GM11168 (cell line): ENCODE results near the gene MKI67.

Experiments used
- in situ Hi-C: fragments of 300-500 bp; cut with MboI; formaldehyde crosslinking; loops from one replicate; pipeline ENCODE4 v1.12.0; 2022; ENCODE audit warnings: low sequenced_read_pairs; ENCODE audit not compliant: unreplicated experiment

MKI67 gene

GRCh38 chr10:128086003-128086863, 40.0 kb downstream of the MKI67 start:
- in situ Hi-C loops: no loop called here

- in situ Hi-C loops: no loop called here
Observed at GRCh38 chr10:128084991-128085390, 41.2 kb downstream of the MKI67 start.

- in situ Hi-C loops: no loop called here
Observed at GRCh38 chr10:128084364-128084763, 41.9 kb downstream of the MKI67 start.

- in situ Hi-C loops: no loop called here
Observed at GRCh38 chr10:128083191-128083895, 42.9 kb downstream of the MKI67 start.

GRCh38 chr10:128081720-128082119, 44.5 kb downstream of the MKI67 start:
- in situ Hi-C loops: no loop called here

- in situ Hi-C loops: no loop called here
Observed at GRCh38 chr10:128081222-128081621, 45.0 kb downstream of the MKI67 start.

- in situ Hi-C loops: no loop called here
Observed at GRCh38 chr10:128080641-128081040, 45.6 kb downstream of the MKI67 start.

- in situ Hi-C loops: no loop called here
Observed at GRCh38 chr10:128080231-128080630, 46.0 kb downstream of the MKI67 start.

- in situ Hi-C loops: loop anchor here (10.0 kb wide), 1 partner anchor 66 kb away; no protein-coding TSS in a partner anchor
Observed at GRCh38 chr10:128078136-128078969, 47.9 kb downstream of the MKI67 start.

- in situ Hi-C loops: loop anchor here (10.0 kb wide), 1 partner anchor 67 kb away; no protein-coding TSS in a partner anchor
Observed at GRCh38 chr10:128077155-128077875, 48.9 kb downstream of the MKI67 start.

GRCh38 chr10:128074589-128074988, 51.6 kb downstream of the MKI67 start:
- in situ Hi-C loops: loop anchor here (5.0 to 10.0 kb wide), 2 partner anchors 42 to 70 kb away; no protein-coding TSS in a partner anchor

GRCh38 chr10:128073890-128074289, 52.3 kb downstream of the MKI67 start:
- in situ Hi-C loops: loop anchor here (5.0 to 10.0 kb wide), 2 partner anchors 42 to 71 kb away; no protein-coding TSS in a partner anchor

- in situ Hi-C loops: loop anchor here (5.0 to 10.0 kb wide), 2 partner anchors 41 to 72 kb away; no protein-coding TSS in a partner anchor
Observed at GRCh38 chr10:128072941-128073645, 53.1 kb downstream of the MKI67 start.

- in situ Hi-C loops: loop anchor here (5.0 to 10.0 kb wide), 2 partner anchors 40 to 73 kb away; no protein-coding TSS in a partner anchor
Observed at GRCh38 chr10:128072046-128072445, 54.2 kb downstream of the MKI67 start.

- in situ Hi-C loops: loop anchor here (5.0 to 10.0 kb wide), 2 partner anchors 39 to 73 kb away; no protein-coding TSS in a partner anchor
Observed at GRCh38 chr10:128071417-128071782, 54.8 kb downstream of the MKI67 start.

GRCh38 chr10:128070721-128071416, 55.4 kb downstream of the MKI67 start:
- in situ Hi-C loops: loop anchor here (5.0 to 10.0 kb wide), 2 partner anchors 39 to 74 kb away; no protein-coding TSS in a partner anchor

GRCh38 chr10:128070161-128070560, 56.1 kb downstream of the MKI67 start:
- in situ Hi-C loops: loop anchor here (5.0 to 10.0 kb wide), 2 partner anchors 38 to 75 kb away; no protein-coding TSS in a partner anchor
